ENCODE results near the gene ROR2.

DNA sequence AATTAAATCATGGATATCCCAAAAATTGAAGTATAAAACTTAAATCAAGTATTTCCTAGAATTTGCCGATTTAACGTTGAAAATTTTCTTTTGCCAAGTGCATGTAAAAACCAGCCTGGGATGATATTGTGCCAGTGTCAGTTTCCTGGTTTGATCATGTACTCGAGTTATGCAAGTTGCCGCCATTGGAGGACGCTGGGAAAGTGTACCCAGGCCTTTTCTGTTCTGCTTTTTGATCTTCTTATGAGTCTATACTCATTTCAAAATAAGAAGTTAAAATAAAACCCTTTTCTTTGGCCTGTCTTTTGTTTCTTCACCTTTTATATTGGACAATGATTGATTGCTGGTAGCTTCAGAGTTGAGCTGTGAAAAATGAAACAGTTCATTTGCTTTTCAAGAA is 433.3 kb downstream of the ROR2 start:
- no peak for TF ChIP-seq CBX5 (IDR thresholded peaks at IDR 0.05; ENCODE audit: low read depth, low read length)
- TF ChIP-seq TBP (IDR thresholded peaks at IDR 0.05; ENCODE audit: low read depth, low read length), result no peak
- TF ChIP-seq, protein P1, sequence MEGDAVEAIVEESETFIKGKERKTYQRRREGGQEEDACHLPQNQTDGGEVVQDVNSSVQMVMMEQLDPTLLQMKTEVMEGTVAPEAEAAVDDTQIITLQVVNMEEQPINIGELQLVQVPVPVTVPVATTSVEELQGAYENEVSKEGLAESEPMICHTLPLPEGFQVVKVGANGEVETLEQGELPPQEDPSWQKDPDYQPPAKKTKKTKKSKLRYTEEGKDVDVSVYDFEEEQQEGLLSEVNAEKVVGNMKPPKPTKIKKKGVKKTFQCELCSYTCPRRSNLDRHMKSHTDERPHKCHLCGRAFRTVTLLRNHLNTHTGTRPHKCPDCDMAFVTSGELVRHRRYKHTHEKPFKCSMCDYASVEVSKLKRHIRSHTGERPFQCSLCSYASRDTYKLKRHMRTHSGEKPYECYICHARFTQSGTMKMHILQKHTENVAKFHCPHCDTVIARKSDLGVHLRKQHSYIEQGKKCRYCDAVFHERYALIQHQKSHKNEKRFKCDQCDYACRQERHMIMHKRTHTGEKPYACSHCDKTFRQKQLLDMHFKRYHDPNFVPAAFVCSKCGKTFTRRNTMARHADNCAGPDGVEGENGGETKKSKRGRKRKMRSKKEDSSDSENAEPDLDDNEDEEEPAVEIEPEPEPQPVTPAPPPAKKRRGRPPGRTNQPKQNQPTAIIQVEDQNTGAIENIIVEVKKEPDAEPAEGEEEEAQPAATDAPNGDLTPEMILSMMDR (IDR thresholded peaks at IDR 0.05; ENCODE audit: control extremely low read depth in 1 of 3, insufficient read depth in 1 of 3, low read depth in 1 of 3, low read length in 3 of 3), result no peak
- TF ChIP-seq, protein P2, sequence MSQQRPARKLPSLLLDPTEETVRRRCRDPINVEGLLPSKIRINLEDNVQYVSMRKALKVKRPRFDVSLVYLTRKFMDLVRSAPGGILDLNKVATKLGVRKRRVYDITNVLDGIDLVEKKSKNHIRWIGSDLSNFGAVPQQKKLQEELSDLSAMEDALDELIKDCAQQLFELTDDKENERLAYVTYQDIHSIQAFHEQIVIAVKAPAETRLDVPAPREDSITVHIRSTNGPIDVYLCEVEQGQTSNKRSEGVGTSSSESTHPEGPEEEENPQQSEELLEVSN (IDR thresholded peaks at IDR 0.05), result no peak
- no peak for TF ChIP-seq RAD21 (IDR thresholded peaks at IDR 0.05 in 1 of 2, conservative IDR thresholded peaks at IDR 0.05 in 1 of 2; ENCODE audit: low read depth in 2 of 2, low read length in 2 of 2)
- TF ChIP-seq RFX5 (IDR thresholded peaks at IDR 0.05; ENCODE audit: borderline replicate concordance, low read depth, low read length), result no peak
- TF ChIP-seq SP2 (IDR thresholded peaks at IDR 0.05; ENCODE audit: low read length), result no peak
- TF ChIP-seq POLR2AphosphoS5 (IDR thresholded peaks at IDR 0.05; ENCODE audit: low read depth, low read length), result no peak
- no peak for TF ChIP-seq POLR2A (IDR thresholded peaks at IDR 0.05; ENCODE audit: control extremely low read depth in 1 of 2, low read depth in 2 of 2, low read length in 2 of 2)
- TF ChIP-seq POU5F1 (IDR thresholded peaks at IDR 0.05; ENCODE audit: low read depth, low read length), result no peak
- no peak for TF ChIP-seq SIRT6 (IDR thresholded peaks at IDR 0.05; ENCODE audit: low read length)
- TF ChIP-seq ZNF274 (IDR thresholded peaks at IDR 0.05; ENCODE audit: borderline replicate concordance, extremely low read depth, low read length), result no peak
- TF ChIP-seq CHD2 (IDR thresholded peaks at IDR 0.05; ENCODE audit: low read length), result no peak

Measured in H1 (cell line).